ENCODE measurements around the gene ABCB10. TPM values are rescaled to one million over a fixed set of nuclear protein-coding genes. Genes with fewer than 3 reads are reported as not detected.

ABCB10 gene
- total RNA-seq, 4 donors from 2014 or later = 13.4 to 20.7 (median 17.6) TPM

- TF ChIP-seq CTCF (IDR thresholded peaks at IDR 0.05; ENCODE audit: low read depth) = no peak
Observed at GRCh38 chr1:229570305-229570704, 11.8 kb upstream of the ABCB10 start.

GRCh38 chr1:229567109-229567868 is 8.8 kb upstream of the ABCB10 start:
- TF ChIP-seq CTCF (IDR thresholded peaks at IDR 0.05; ENCODE audit: low read depth) = no peak

- no peak for TF ChIP-seq CTCF (IDR thresholded peaks at IDR 0.05; ENCODE audit: low read depth)
Observed at GRCh38 chr1:229563701-229564100, 5.2 kb upstream of the ABCB10 start.

- no peak for TF ChIP-seq CTCF (IDR thresholded peaks at IDR 0.05; ENCODE audit: low read depth)
Observed at GRCh38 chr1:229563241-229563640, 4.7 kb upstream of the ABCB10 start.

GRCh38 chr1:229562686-229563085 is 4.2 kb upstream of the ABCB10 start:
- no peak for TF ChIP-seq CTCF (IDR thresholded peaks at IDR 0.05; ENCODE audit: low read depth)

GRCh38 chr1:229561141-229561540 is 2.6 kb upstream of the ABCB10 start:
- TF ChIP-seq CTCF (IDR thresholded peaks at IDR 0.05; ENCODE audit: low read depth) = no peak

- TF ChIP-seq CTCF (IDR thresholded peaks at IDR 0.05; ENCODE audit: low read depth) = no peak
Observed at GRCh38 chr1:229557913-229558414, 543 bp downstream of the ABCB10 start.

Measured in subcutaneous adipose tissue (tissue), 4 donors.